K562 (cell line): ENCODE measurements around the gene FRMPD2. TPM values are rescaled to one million over a fixed set of nuclear protein-coding genes. Genes with fewer than 3 reads are reported as not detected.
"Not testable (repeated sequence)": the region's sequence is repeated elsewhere in the genome, so short reads cannot be mapped to it uniquely, and the experiment has no call there.

Experiments used
- ATAC-seq: fragments of 200-7000 bp; cut with Tn5 transposase; 3 replicates; pipeline ENCODE4 v1.9.1; 2020; ENCODE audit warnings: moderate library complexity
- BruUV-seq: library from RNA; stranded (reverse); fragments of 400-500 nt; replicated peaks from 2 replicates; lab custom pipeline; 2021; lab: Mats Ljungman, UMichigan
- CTCF ChIA-PET: fragments of 300-600 bp; formaldehyde crosslinking; extraction: SDS; loops from one replicate; lab custom pipeline; 2021; ENCODE audit warnings: low intra/inter-chr PET ratio; lab: Yijun Ruan, JAX
- POLR2A ChIA-PET: fragments of 300-600, 350-650 bp; sonication (Branson Sonifier 250); formaldehyde crosslinking; extraction: SDS; loops from one replicate; lab custom pipeline; 2021; ENCODE audit warnings: antibody characterized with exemption, inconsistent platforms; lab: Yijun Ruan, JAX
- DNase-seq, 4 experiments: peaks; one replicate each; pipeline versions ENCODE4 v3.0.0 to v3.0.0-alpha.2; 2011 to 2018; ENCODE audit warnings: low spot score in 3 of 4, mixed read lengths in 3 of 4; ENCODE audit errors: extremely low read depth in 1 of 4
- FAIRE-seq: peaks from 2 replicates; lab custom pipeline; 2011; peaks lifted over from hg19 to GRCh38; lab: Jason Lieb, UNC
- H2AFZ ChIP-seq: 2 replicates; pipeline ENCODE4 v1.6.0; 2011; ENCODE audit warnings: low read depth, low read length, control low read depth, inconsistent platforms
- H3K27ac ChIP-seq: fragments of 200-600 bp; 3 replicates; pipeline ENCODE4 v1.8.0; 2011; ENCODE audit warnings: low read depth, mild to moderate bottlenecking, control low read depth, inconsistent platforms, low read length, moderate library complexity, mixed read lengths; ENCODE audit errors: extremely low read depth
- H3K27me3 ChIP-seq, 2 experiments: fragments of 300-600 bp in 1 of 2; 2 replicates in 1 of 2; 3 replicates in 1 of 2; pipeline versions ENCODE4 v1.6.0 to v1.8.0; 2011; ENCODE audit warnings: inconsistent platforms in 2 of 2, low read length in 2 of 2, mild to moderate bottlenecking in 1 of 2, mixed read lengths in 1 of 2, moderate library complexity in 1 of 2; ENCODE audit not compliant: control insufficient read depth in 2 of 2, insufficient read depth in 2 of 2
- H3K36me3 ChIP-seq: fragments of 300-600 bp; 3 replicates; pipeline ENCODE4 v1.8.0; 2011; ENCODE audit warnings: mild to moderate bottlenecking, low read length, inconsistent platforms; ENCODE audit not compliant: control insufficient read depth, insufficient read depth
- H3K4me1 ChIP-seq, 2 experiments: fragments of 200-600 bp in 1 of 2; replicated peaks in 1 of 2; 2 replicates in 1 of 2; 3 replicates in 1 of 2; pipeline versions ENCODE4 v1.5.1 to v1.8.0; 2011; ENCODE audit warnings: inconsistent platforms in 2 of 2, low read length in 2 of 2, mild to moderate bottlenecking in 1 of 2, mixed read lengths in 1 of 2, moderate library complexity in 1 of 2; ENCODE audit not compliant: control insufficient read depth in 2 of 2, insufficient read depth in 2 of 2
- H3K4me2 ChIP-seq: 2 replicates; pipeline ENCODE4 v1.6.1; 2011; ENCODE audit warnings: low read length, control low read depth, inconsistent platforms, mixed read lengths; ENCODE audit not compliant: insufficient read depth
- H3K4me3 ChIP-seq: fragments of 200-600 bp; sonication (generic), shearing (Covaris generic); 2 replicates; pipeline ENCODE4 v1.5.1; 2016; ENCODE audit warnings: control low read depth, inconsistent platforms
- H3K79me2 ChIP-seq: fragments of 200-600 bp; 3 replicates; pipeline ENCODE4 v1.8.0; 2011; ENCODE audit warnings: low read length, inconsistent platforms; ENCODE audit not compliant: control insufficient read depth, insufficient read depth
- H3K9ac ChIP-seq, 2 experiments: 2 replicates each; pipeline versions ENCODE4 v1.6.0 to v1.6.1; 2011; ENCODE audit warnings: low read depth in 2 of 2, low read length in 2 of 2, control low read depth in 1 of 2, inconsistent platforms in 1 of 2, mild to moderate bottlenecking in 1 of 2, mixed read lengths in 1 of 2; ENCODE audit not compliant: insufficient read depth in 1 of 2
- H3K9me1 ChIP-seq: one replicate; pipeline ENCODE4 v1.6.0; 2011; ENCODE audit warnings: inconsistent platforms, mild to moderate bottlenecking, low read length, moderate library complexity; ENCODE audit not compliant: control insufficient read depth, insufficient read depth
- H3K9me3 ChIP-seq: replicated peaks from 2 replicates; pipeline ENCODE4 v1.5.1; 2011; ENCODE audit warnings: low read depth, low read length, inconsistent platforms; ENCODE audit not compliant: control insufficient read depth, insufficient read depth
- H4K20me1 ChIP-seq: replicated peaks from 2 replicates; pipeline ENCODE4 v1.6.1; 2011; ENCODE audit warnings: low read length, inconsistent platforms, mixed read lengths; ENCODE audit not compliant: control insufficient read depth, insufficient read depth
- WGBS: fragments of 100-300 bp; shearing (Covaris generic); methylation state at CpG from one replicate; pipeline ENCODE4 v1.1.6; 2016; ENCODE audit warnings: low coverage, mixed read lengths; ENCODE audit not compliant: insufficient coverage; ENCODE audit errors: missing lambda C conversion rate; 5-methylcytosine and 5-hydroxymethylcytosine counted together
- in situ Hi-C: fragments of 300-500 bp; cut with MboI; formaldehyde crosslinking; loops from 4 replicates; pipeline ENCODE4 v1.15.0; 2018; ENCODE audit warnings: inconsistent platforms, mixed read lengths
- intact Hi-C: fragments of 100-400 bp; cut with micrococcal nuclease; formaldehyde crosslinking; loops from 2 replicates; pipeline ENCODE4 v1.14.2; 2022
- polyA plus RNA-seq, 8 experiments: library from polyadenylated mRNA; depleted of rRNA in 4 of 8; stranded (reverse) in 5 of 8; unstranded in 3 of 8; fragments of >200 nt; fragmentation: Nextera tagmentation in 2 of 8; fragmentation: Illumina TruSeq in 1 of 8; extraction: Ambion mirVana in 2 of 8; extraction: Trizol in 1 of 8; gene quantifications; 2 replicates each; pipeline versions ENCODE4 v1.2.1 to v1.2.3, GENCODE V29; 2011 to 2014; ENCODE audit warnings: inconsistent platforms in 1 of 8, missing spikeins in 1 of 8
- total RNA-seq, 7 experiments: library from RNA; depleted of rRNA in 6 of 7; stranded (reverse); fragments of >200 nt in 6 of 7; fragmentation: Illumina TruSeq in 2 of 7; extraction: Trizol in 2 of 7; gene quantifications; 2 replicates each; pipeline versions ENCODE4 v1.2.1 to v1.2.3, GENCODE V29; 2011 to 2021; ENCODE audit warnings: low replicate concordance in 1 of 7
- TF ChIP-seq, protein P1 (sequence below), 3 experiments: IDR thresholded peaks in 2 of 3; conservative IDR thresholded peaks in 1 of 3; 2 replicates each; pipeline ENCODE4 v1.5.1; 2011 to 2012; ENCODE audit warnings: low read length in 3 of 3, mild to moderate bottlenecking in 3 of 3, control low read depth in 2 of 3, improper control_type of control experiment in 1 of 3, inconsistent platforms in 1 of 3, low read depth in 1 of 3, mixed read lengths in 1 of 3, moderate library complexity in 1 of 3; ENCODE audit not compliant: insufficient read depth in 2 of 3

Gene FRMPD2
- total and polyA plus RNA-seq, 9 of the 15 experiments (the other 6 are each of a cell fraction or from before 2014, with no cell fraction given), result 0.12 to 0.95 (median 0.33) TPM

DNA sequence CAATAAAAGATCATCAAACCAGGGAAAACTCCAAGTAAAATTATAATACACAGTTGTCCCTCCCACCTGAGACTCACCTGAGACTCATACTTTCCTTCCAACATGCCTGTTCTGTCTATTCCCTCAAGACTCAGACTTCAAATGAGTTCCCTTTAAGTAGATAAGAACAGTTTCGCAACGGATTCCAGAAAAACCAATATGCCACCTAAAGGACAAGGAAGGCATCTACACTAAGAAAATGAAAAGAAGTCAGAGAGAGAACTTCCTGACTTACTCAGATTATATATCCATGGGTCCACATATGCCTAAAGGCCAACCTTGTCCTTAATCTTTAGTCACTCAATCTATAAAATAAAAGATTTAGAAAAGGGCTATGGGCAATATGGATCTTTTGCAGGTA, 148.9 kb downstream of the FRMPD2 start:
- not testable (repeated sequence) for BruUV-seq

DNA sequence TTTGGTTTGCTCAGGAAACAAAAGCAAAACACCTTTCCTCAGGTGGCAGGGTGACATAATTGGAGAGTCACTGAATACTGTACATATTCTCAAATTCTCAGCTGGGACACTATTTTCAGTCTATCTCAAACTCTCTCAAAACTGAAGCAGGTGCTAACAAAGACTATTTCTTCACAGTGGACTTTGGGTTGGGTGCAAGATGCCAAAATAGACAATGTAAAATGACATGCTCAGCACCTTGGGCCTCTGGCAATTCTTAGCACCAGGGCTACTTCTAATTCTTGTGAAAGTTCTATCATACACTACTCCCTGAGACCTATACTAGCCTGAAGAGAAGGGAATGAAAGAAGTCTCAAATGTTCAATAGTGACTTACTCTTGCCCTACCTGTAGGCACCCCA, 151.9 kb downstream of the FRMPD2 start:
- BruUV-seq, H3K4me3 ChIP-seq, H3K79me2 ChIP-seq, intact Hi-C loops, H3K27me3 ChIP-seq, H2AFZ ChIP-seq, H3K4me1 ChIP-seq, in situ Hi-C loops, H4K20me1 ChIP-seq, POLR2A ChIA-PET, H3K36me3 ChIP-seq, FAIRE-seq, H3K9ac ChIP-seq, H3K9me1 ChIP-seq, H3K9me3 ChIP-seq, H3K27ac ChIP-seq, H3K4me2 ChIP-seq, DNase-seq, CTCF ChIA-PET, ATAC-seq: not testable (repeated sequence)

More for the DNA sequence above, 148.9 kb downstream of the FRMPD2 start:
- H3K36me3 ChIP-seq, CTCF ChIA-PET, H3K4me2 ChIP-seq, H2AFZ ChIP-seq, in situ Hi-C loops, H3K79me2 ChIP-seq, POLR2A ChIA-PET, intact Hi-C loops, H3K27me3 ChIP-seq, FAIRE-seq, H3K9me1 ChIP-seq, H3K4me3 ChIP-seq, H4K20me1 ChIP-seq, H3K9me3 ChIP-seq, H3K9ac ChIP-seq, H3K4me1 ChIP-seq, DNase-seq, H3K27ac ChIP-seq: not testable (repeated sequence)
- ATAC-seq, result peak; percentile 82
- no CpG with 5 or more reads among the region's 2 CpGs for WGBS
- TF ChIP-seq, protein P1, sequence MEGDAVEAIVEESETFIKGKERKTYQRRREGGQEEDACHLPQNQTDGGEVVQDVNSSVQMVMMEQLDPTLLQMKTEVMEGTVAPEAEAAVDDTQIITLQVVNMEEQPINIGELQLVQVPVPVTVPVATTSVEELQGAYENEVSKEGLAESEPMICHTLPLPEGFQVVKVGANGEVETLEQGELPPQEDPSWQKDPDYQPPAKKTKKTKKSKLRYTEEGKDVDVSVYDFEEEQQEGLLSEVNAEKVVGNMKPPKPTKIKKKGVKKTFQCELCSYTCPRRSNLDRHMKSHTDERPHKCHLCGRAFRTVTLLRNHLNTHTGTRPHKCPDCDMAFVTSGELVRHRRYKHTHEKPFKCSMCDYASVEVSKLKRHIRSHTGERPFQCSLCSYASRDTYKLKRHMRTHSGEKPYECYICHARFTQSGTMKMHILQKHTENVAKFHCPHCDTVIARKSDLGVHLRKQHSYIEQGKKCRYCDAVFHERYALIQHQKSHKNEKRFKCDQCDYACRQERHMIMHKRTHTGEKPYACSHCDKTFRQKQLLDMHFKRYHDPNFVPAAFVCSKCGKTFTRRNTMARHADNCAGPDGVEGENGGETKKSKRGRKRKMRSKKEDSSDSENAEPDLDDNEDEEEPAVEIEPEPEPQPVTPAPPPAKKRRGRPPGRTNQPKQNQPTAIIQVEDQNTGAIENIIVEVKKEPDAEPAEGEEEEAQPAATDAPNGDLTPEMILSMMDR (IDR thresholded peaks at IDR 0.05 in 2 of 3, conservative IDR thresholded peaks at IDR 0.05 in 1 of 3; ENCODE audit: insufficient read depth in 2 of 3, low read depth in 1 of 3, low read length in 3 of 3), result 0 out of 6 replicates have a peak, but pooled peaks of 1 of the 3 experiments have one; percentile 9

DNA sequence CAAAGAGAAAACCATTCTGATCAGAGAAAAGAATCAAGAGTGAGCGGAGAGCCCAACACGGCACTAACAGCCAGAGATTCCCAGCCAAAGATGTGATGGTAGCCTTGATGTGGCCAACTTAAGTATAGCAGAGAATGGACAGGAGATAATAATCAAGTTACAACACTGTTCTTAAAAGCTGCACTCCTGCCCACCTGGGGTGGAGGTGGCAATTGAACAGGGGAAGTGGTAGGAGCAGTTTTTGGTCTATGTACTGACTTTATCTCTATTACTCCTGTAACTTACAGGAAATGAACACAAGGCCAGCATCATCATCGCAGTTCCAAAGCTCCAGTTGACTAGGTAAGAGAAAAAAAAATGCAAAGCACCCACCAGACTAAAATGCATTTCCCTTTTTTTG, 164.2 kb downstream of the FRMPD2 start:
- WGBS, result no CpG with 5 or more reads among the region's 3 CpGs
- H3K27me3 ChIP-seq, intact Hi-C loops, FAIRE-seq, H4K20me1 ChIP-seq, DNase-seq, H3K9me1 ChIP-seq, BruUV-seq, H3K27ac ChIP-seq, H2AFZ ChIP-seq, H3K9me3 ChIP-seq, ATAC-seq, H3K4me1 ChIP-seq, H3K79me2 ChIP-seq, CTCF ChIA-PET, H3K4me2 ChIP-seq, H3K9ac ChIP-seq, H3K4me3 ChIP-seq, POLR2A ChIA-PET, H3K36me3 ChIP-seq: not testable (repeated sequence)
- in situ Hi-C loops, result loop anchor here (5.0 kb wide), 1 partner anchor 1173 kb away; no protein-coding TSS in a partner anchor
